ENCODE results near the gene EPHA8. TPM values are rescaled to one million over a fixed set of nuclear protein-coding genes. Genes with fewer than 3 reads are reported as not detected.

Gene EPHA8
- total RNA-seq, 1 donor from 2014 or later = 0.51 TPM

GRCh38 chr1:22521692-22522091, 41.6 kb upstream of the EPHA8 start:
- DNase-seq (ENCODE audit: extremely low spot score, unreplicated experiment) = no peak
- H3K27me3 Mint-ChIP-seq (ENCODE audit: unreplicated experiment) = no peaks in the 10 kb centered on the region
- TF ChIP-seq, protein P1, sequence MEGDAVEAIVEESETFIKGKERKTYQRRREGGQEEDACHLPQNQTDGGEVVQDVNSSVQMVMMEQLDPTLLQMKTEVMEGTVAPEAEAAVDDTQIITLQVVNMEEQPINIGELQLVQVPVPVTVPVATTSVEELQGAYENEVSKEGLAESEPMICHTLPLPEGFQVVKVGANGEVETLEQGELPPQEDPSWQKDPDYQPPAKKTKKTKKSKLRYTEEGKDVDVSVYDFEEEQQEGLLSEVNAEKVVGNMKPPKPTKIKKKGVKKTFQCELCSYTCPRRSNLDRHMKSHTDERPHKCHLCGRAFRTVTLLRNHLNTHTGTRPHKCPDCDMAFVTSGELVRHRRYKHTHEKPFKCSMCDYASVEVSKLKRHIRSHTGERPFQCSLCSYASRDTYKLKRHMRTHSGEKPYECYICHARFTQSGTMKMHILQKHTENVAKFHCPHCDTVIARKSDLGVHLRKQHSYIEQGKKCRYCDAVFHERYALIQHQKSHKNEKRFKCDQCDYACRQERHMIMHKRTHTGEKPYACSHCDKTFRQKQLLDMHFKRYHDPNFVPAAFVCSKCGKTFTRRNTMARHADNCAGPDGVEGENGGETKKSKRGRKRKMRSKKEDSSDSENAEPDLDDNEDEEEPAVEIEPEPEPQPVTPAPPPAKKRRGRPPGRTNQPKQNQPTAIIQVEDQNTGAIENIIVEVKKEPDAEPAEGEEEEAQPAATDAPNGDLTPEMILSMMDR (IDR thresholded peaks at IDR 0.05) = no peak
- no peaks in the 10 kb centered on the region for H3K9me3 Mint-ChIP-seq (ENCODE audit: unreplicated experiment)
- no peaks in the 10 kb centered on the region for H3K4me1 Mint-ChIP-seq (ENCODE audit: unreplicated experiment)
- H3K36me3 Mint-ChIP-seq (ENCODE audit: unreplicated experiment) = peaks cover 57% of the 10 kb centered on the region
- no peak overlapping the region for H3K27ac Mint-ChIP-seq (ENCODE audit: unreplicated experiment)
- H3K4me3 Mint-ChIP-seq (ENCODE audit: unreplicated experiment) = no peak overlapping the region

GRCh38 chr1:22522221-22522743, 41.0 kb upstream of the EPHA8 start:
- no peak overlapping the region for H3K27ac Mint-ChIP-seq (ENCODE audit: unreplicated experiment)
- no peak for DNase-seq (ENCODE audit: extremely low spot score, unreplicated experiment)
- no peak overlapping the region for H3K4me3 Mint-ChIP-seq (ENCODE audit: unreplicated experiment)
- H3K36me3 Mint-ChIP-seq (ENCODE audit: unreplicated experiment) = peaks cover 60% of the 10 kb centered on the region
- TF ChIP-seq, protein P1 (IDR thresholded peaks at IDR 0.05) = no peak
- H3K4me1 Mint-ChIP-seq (ENCODE audit: unreplicated experiment) = no peaks in the 10 kb centered on the region
- no peaks in the 10 kb centered on the region for H3K27me3 Mint-ChIP-seq (ENCODE audit: unreplicated experiment)
- no peaks in the 10 kb centered on the region for H3K9me3 Mint-ChIP-seq (ENCODE audit: unreplicated experiment)

DNA sequence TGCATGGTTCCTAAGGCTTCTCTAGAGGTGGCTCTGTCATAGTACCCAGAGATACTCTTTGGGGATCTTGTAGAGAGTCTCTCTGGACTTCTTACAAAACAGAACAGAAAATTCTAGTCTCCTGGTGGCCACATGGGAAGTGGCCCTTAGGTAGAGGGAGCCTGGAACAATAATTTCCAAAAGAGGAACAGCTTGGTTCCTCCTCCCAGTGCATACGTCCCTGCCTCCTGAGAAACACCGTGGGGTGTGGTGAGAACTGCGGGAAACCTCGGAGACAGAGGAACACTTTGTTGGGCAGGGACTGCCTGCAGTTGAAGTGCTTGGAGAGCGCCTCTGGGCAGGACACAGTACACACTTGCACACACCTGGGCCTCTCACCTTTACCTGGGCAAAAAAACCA, 38.8 kb upstream of the EPHA8 start:
- Mint-ChIP-seq H3K27me3 (ENCODE audit: unreplicated experiment) (no peaks in the 10 kb centered on the region), H3K4me3 (ENCODE audit: unreplicated experiment) (no peak overlapping the region), H3K36me3 (ENCODE audit: unreplicated experiment) (peaks cover 54% of the 10 kb centered on the region), H3K27ac (ENCODE audit: unreplicated experiment) (no peak overlapping the region), H3K4me1 (ENCODE audit: unreplicated experiment) (no peaks in the 10 kb centered on the region), H3K9me3 (ENCODE audit: unreplicated experiment) (no peaks in the 10 kb centered on the region)
- DNase-seq (ENCODE audit: extremely low spot score, unreplicated experiment) = no peak
- TF ChIP-seq, protein P1 (IDR thresholded peaks at IDR 0.05) = no peak

GRCh38 chr1:22525211-22525610, 38.1 kb upstream of the EPHA8 start:
- H3K27me3 Mint-ChIP-seq (ENCODE audit: unreplicated experiment) = no peaks in the 10 kb centered on the region
- no peak overlapping the region for H3K27ac Mint-ChIP-seq (ENCODE audit: unreplicated experiment)
- H3K9me3 Mint-ChIP-seq (ENCODE audit: unreplicated experiment) = no peaks in the 10 kb centered on the region
- no peak for DNase-seq (ENCODE audit: extremely low spot score, unreplicated experiment)
- TF ChIP-seq, protein P1 (IDR thresholded peaks at IDR 0.05) = no peak
- H3K36me3 Mint-ChIP-seq (ENCODE audit: unreplicated experiment) = peaks cover 54% of the 10 kb centered on the region
- no peak overlapping the region for H3K4me3 Mint-ChIP-seq (ENCODE audit: unreplicated experiment)
- no peaks in the 10 kb centered on the region for H3K4me1 Mint-ChIP-seq (ENCODE audit: unreplicated experiment)

DNA sequence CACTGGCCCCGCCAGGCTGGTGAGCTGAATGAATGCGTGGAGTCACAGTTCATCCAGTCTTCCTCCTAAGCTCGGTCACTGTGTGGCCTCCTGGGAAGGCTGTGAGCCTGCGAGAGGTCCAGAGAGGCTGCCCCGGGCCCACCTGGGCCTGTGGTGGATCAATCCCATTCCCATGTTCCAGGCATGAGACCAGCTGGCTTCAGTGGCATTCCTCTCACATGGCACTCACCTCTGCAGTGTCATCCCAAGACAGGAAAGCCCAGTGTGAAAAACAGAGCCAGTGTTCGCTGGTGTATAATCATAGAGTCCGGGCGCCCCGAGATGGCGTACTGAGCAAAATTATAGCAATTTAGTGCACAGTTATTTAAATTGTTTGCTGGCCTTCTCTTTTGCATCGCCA, 37.6 kb upstream of the EPHA8 start:
- no peak for DNase-seq (ENCODE audit: extremely low spot score, unreplicated experiment)
- no peak overlapping the region for H3K4me3 Mint-ChIP-seq (ENCODE audit: unreplicated experiment)
- H3K27ac Mint-ChIP-seq (ENCODE audit: unreplicated experiment) = no peak overlapping the region
- H3K4me1 Mint-ChIP-seq (ENCODE audit: unreplicated experiment) = no peaks in the 10 kb centered on the region
- no peaks in the 10 kb centered on the region for H3K9me3 Mint-ChIP-seq (ENCODE audit: unreplicated experiment)
- H3K27me3 Mint-ChIP-seq (ENCODE audit: unreplicated experiment) = no peaks in the 10 kb centered on the region
- TF ChIP-seq, protein P1 (IDR thresholded peaks at IDR 0.05) = no peak
- H3K36me3 Mint-ChIP-seq (ENCODE audit: unreplicated experiment) = peaks cover 52% of the 10 kb centered on the region

Data from osteocyte (in vitro differentiated cells).